Muscle of back (tissue), 13 donors: ENCODE data around the gene SMG6. TPM values are rescaled to one million over a fixed set of nuclear protein-coding genes. Genes with fewer than 3 reads are reported as not detected.
A peak's percentile ranks its signal among the peaks of the same experiment; 100 is the strongest.
"Not testable (repeated sequence)": the region's sequence is repeated elsewhere in the genome, so short reads cannot be mapped to it uniquely, and the experiment has no call there.

Experiments used
- DNase-seq, 3 donors: peaks; one replicate each; pipeline versions ENCODE4 v3.0.0 to v3.0.0-alpha.2; 2013
- long read RNA-seq, 9 donors: transcript quantifications; one replicate each; lab custom pipeline, GENCODE V29; 2026
- polyA plus RNA-seq, 10 donors: library from polyadenylated mRNA; unstranded; fragments of 120-200 nt; gene quantifications; one replicate each; pipeline ENCODE4 v1.2.1, GENCODE V29; 2013; ENCODE audit not compliant: insufficient read length in 10 of 10

SMG6 gene
- polyA plus RNA-seq: 10 to 100 TPM; 12.5 to 20.1 (median 16.8) TPM
- long read RNA-seq, donor 1, transcript SMG6-215 (1 exons, 2,419 nt): major isoform, 12 of 17 reads
- long read RNA-seq, donor 1, partial matches to known transcripts: 0 of 17 reads
- long read RNA-seq, donor 1, other reads (novel, unspliced or antisense): 5 of 17 reads
- long read RNA-seq, donor 2, transcript SMG6-215 (1 exons, 2,419 nt): major isoform, 6 of 6 reads
- long read RNA-seq, donor 2, partial matches to known transcripts: 0 of 6 reads
- long read RNA-seq, donor 2, other reads (novel, unspliced or antisense): 0 of 6 reads
- long read RNA-seq, donor 3: 0 reads
- long read RNA-seq, donor 4, full-length matches to known transcripts: 11 of 11 reads
- long read RNA-seq, donor 4, partial matches to known transcripts: 0 of 11 reads
- long read RNA-seq, donor 4, other reads (novel, unspliced or antisense): 0 of 11 reads
- long read RNA-seq, donor 5, transcript SMG6-215 (1 exons, 2,419 nt): major isoform, 21 of 27 reads
- long read RNA-seq, donor 5, partial matches to known transcripts: 0 of 27 reads
- long read RNA-seq, donor 5, other reads (novel, unspliced or antisense): 6 of 27 reads
- long read RNA-seq, donor 6, full-length matches to known transcripts: 12 of 12 reads
- long read RNA-seq, donor 6, partial matches to known transcripts: 0 of 12 reads
- long read RNA-seq, donor 6, other reads (novel, unspliced or antisense): 0 of 12 reads
- long read RNA-seq, donor 7, transcript SMG6-215 (1 exons, 2,419 nt): major isoform, 13 of 13 reads
- long read RNA-seq, donor 7, partial matches to known transcripts: 0 of 13 reads
- long read RNA-seq, donor 7, other reads (novel, unspliced or antisense): 0 of 13 reads
- long read RNA-seq, donor 8, transcript SMG6-215 (1 exons, 2,419 nt): major isoform, 8 of 8 reads
- long read RNA-seq, donor 8, partial matches to known transcripts: 0 of 8 reads
- long read RNA-seq, donor 8, other reads (novel, unspliced or antisense): 0 of 8 reads
- long read RNA-seq, donor 9: 0 reads

GRCh38 chr17:2303204-2304188 lies at the start of gene SMG6, which contains the start of gene SRR:
Gene SMG6, minus strand, starts transcription at chr17:2303785. Its CDS starts 65 bp downstream, at chr17:2303720.
Gene SRR, plus strand, starts transcription at chr17:2303950. Its CDS starts 11,611 bp downstream, at chr17:2315561.
- peak; percentile 94 to 98 (median 94) for DNase-seq

GRCh38 chr17:2351269-2351668 lies 47.7 kb upstream of the SMG6 start:
- DNase-seq: no peak

GRCh38 chr17:2347805-2348685 lies 44.5 kb upstream of the SMG6 start:
- DNase-seq: peak in 2 of 3 donors; percentile 43 to 71

GRCh38 chr17:2346475-2346874 lies 42.9 kb upstream of the SMG6 start:
- no peak for DNase-seq

- no peak for DNase-seq
Measured at GRCh38 chr17:2344528-2344927, 40.9 kb upstream of the SMG6 start.

GRCh38 chr17:2343421-2343820 lies 39.8 kb upstream of the SMG6 start:
- no peak for DNase-seq

GRCh38 chr17:2338315-2338657 lies 34.7 kb upstream of the SMG6 start:
- peak in 1 of 3 donors; percentile 12 for DNase-seq

- DNase-seq: peak in 2 of 3 donors; percentile 48 to 69
Measured at GRCh38 chr17:2337544-2338314, 34.1 kb upstream of the SMG6 start.

GRCh38 chr17:2336852-2337543 lies 33.4 kb upstream of the SMG6 start, which contains the start of gene SGSM2:
Gene SGSM2, plus strand, starts transcription at chr17:2337501. Its CDS starts 188 bp downstream, at chr17:2337689.
- peak in 2 of 3 donors; percentile 71 to 85 for DNase-seq

- peak; percentile 90 to 97 (median 94) for DNase-seq
Measured at GRCh38 chr17:2336215-2336851, 32.7 kb upstream of the SMG6 start, which contains the start of gene TSR1. Gene TSR1, minus strand, starts transcription at chr17:2336457. Its CDS starts 30 bp downstream, at chr17:2336427.

GRCh38 chr17:2335726-2336214 lies 32.2 kb upstream of the SMG6 start:
- DNase-seq: no peak

- DNase-seq: no peak
Measured at GRCh38 chr17:2331303-2331702, 27.7 kb upstream of the SMG6 start.

- no peak for DNase-seq
Measured at GRCh38 chr17:2323629-2324314, 20.2 kb upstream of the SMG6 start.

GRCh38 chr17:2321399-2321798 lies 17.8 kb upstream of the SMG6 start:
- DNase-seq: no peak

GRCh38 chr17:2319051-2319450 lies 15.5 kb upstream of the SMG6 start:
- DNase-seq: no peak

- no peak for DNase-seq
Measured at GRCh38 chr17:2317796-2318195, 14.2 kb upstream of the SMG6 start.

GRCh38 chr17:2316916-2317205 lies 13.3 kb upstream of the SMG6 start:
- DNase-seq: not testable (repeated sequence)
